HepG2 (cell line): ENCODE data around the gene TOR1AIP1. TPM values are rescaled to one million over a fixed set of nuclear protein-coding genes. Genes with fewer than 3 reads are reported as not detected.

Experiments used
- ATAC-seq: fragments of 200-7000 bp; cut with Tn5 transposase; 3 replicates; pipeline ENCODE4 v1.9.1; 2020; ENCODE audit warnings: mild to moderate bottlenecking, moderate library complexity
- BruUV-seq: library from RNA; stranded (reverse); fragments of 400-500 nt; replicated peaks from 2 replicates; lab custom pipeline; 2021; lab: Mats Ljungman, UMichigan
- CTCF ChIA-PET: fragments of 300-600 bp; formaldehyde crosslinking; extraction: SDS; loops from one replicate; lab custom pipeline; 2021; ENCODE audit warnings: low total read pairs, inconsistent platforms, low intra/inter-chr PET ratio; lab: Yijun Ruan, JAX
- POLR2A ChIA-PET: fragments of 350-600 bp; sonication (Branson Sonifier 250); formaldehyde crosslinking; loops from one replicate; lab custom pipeline; 2020; ENCODE audit warnings: antibody characterized with exemption, inconsistent platforms; lab: Yijun Ruan, JAX
- DNase-seq: peaks from one replicate; pipeline ENCODE4 v3.0.0-alpha.2; 2015; ENCODE audit warnings: low spot score
- FAIRE-seq: peaks from 3 replicates; lab custom pipeline; 2011; peaks lifted over from hg19 to GRCh38; lab: Jason Lieb, UNC
- H2AFZ ChIP-seq: one replicate; pipeline ENCODE4 v1.6.1; 2011; ENCODE audit warnings: low read length, inconsistent platforms
- H3K27ac ChIP-seq: fragments of 300-600 bp; 3 replicates; pipeline ENCODE4 v1.8.0; 2011; ENCODE audit warnings: mixed run types, mild to moderate bottlenecking, mixed read lengths, low read length, inconsistent platforms; ENCODE audit not compliant: insufficient read depth; ENCODE audit errors: extremely low read length
- H3K27me3 ChIP-seq, 2 experiments: fragments of 200-600 bp in 1 of 2; 2 replicates in 1 of 2; 3 replicates in 1 of 2; pipeline versions ENCODE4 v1.6.0 to v1.8.0; 2011; ENCODE audit warnings: low read length in 2 of 2, mild to moderate bottlenecking in 2 of 2, moderate library complexity in 2 of 2, inconsistent platforms in 1 of 2; ENCODE audit not compliant: insufficient read depth in 2 of 2, control insufficient read depth in 1 of 2
- H3K36me3 ChIP-seq, 2 experiments: fragments of 200-600 bp in 1 of 2; replicated peaks in 1 of 2; 2 replicates in 1 of 2; 3 replicates in 1 of 2; pipeline versions ENCODE4 v1.5.1 to v1.8.0; 2011; ENCODE audit warnings: low read length in 2 of 2, inconsistent platforms in 1 of 2; ENCODE audit not compliant: insufficient read depth in 2 of 2, control insufficient read depth in 1 of 2
- H3K4me1 ChIP-seq: 2 replicates; pipeline ENCODE4 v1.5.1; 2012; ENCODE audit warnings: low read length, inconsistent platforms; ENCODE audit not compliant: insufficient read depth
- H3K4me2 ChIP-seq: 2 replicates; pipeline ENCODE4 v1.6.0; 2011; ENCODE audit warnings: low read depth, low read length, inconsistent platforms
- H3K4me3 ChIP-seq, 3 experiments: fragments of 200-600 bp in 1 of 3; sonication (generic), shearing (Covaris generic) in 1 of 3; replicated peaks in 1 of 3; 2 replicates each; pipeline ENCODE4 v1.5.1; 2011 to 2016; ENCODE audit warnings: low read length in 3 of 3, inconsistent platforms in 2 of 3, low read depth in 2 of 3, mild to moderate bottlenecking in 2 of 3, control low read depth in 1 of 3, mixed read lengths in 1 of 3; ENCODE audit not compliant: insufficient read depth in 1 of 3
- H3K79me2 ChIP-seq: one replicate; pipeline ENCODE4 v1.6.1; 2011; ENCODE audit warnings: low read length, inconsistent platforms; ENCODE audit not compliant: insufficient read depth
- H3K9ac ChIP-seq: 2 replicates; pipeline ENCODE4 v1.6.0; 2011; ENCODE audit warnings: mild to moderate bottlenecking, low read depth, low read length, inconsistent platforms; ENCODE audit not compliant: insufficient read depth
- H3K9me3 ChIP-seq: 2 replicates; pipeline ENCODE4 v1.5.1; 2012; ENCODE audit warnings: mild to moderate bottlenecking, low read length
- H4K20me1 ChIP-seq: 2 replicates; pipeline ENCODE4 v1.6.0; 2011; ENCODE audit warnings: inconsistent platforms, mild to moderate bottlenecking, low read length, moderate library complexity; ENCODE audit not compliant: insufficient read depth
- DPF2 ChIP-seq: sonication (generic); formaldehyde crosslinking; IDR thresholded peaks from 2 replicates; pipeline ENCODE4 v1.4.0; 2020; ENCODE audit warnings: mild to moderate bottlenecking, low read depth, missing genetic modification reagents, borderline replicate concordance
- MYC ChIP-seq: sonication (generic); formaldehyde crosslinking; IDR thresholded peaks from 2 replicates; pipeline ENCODE4 v1.9.0; 2021; ENCODE audit warnings: missing genetic modification reagents, borderline replicate concordance
- NR3C1 ChIP-seq: sonication (generic); formaldehyde crosslinking; IDR thresholded peaks from 2 replicates; pipeline ENCODE4 v1.4.0; 2020; ENCODE audit warnings: missing genetic modification reagents
- PCBP2 ChIP-seq: fragments of 200-400 bp; formaldehyde crosslinking; optimal IDR thresholded peaks from 2 replicates; pipeline ENCODE3; 2018; ENCODE audit warnings: low read length, low read depth; ENCODE audit not compliant: poor library complexity, severe bottlenecking
- RAD51 ChIP-seq: fragments of 450-650 bp; IDR thresholded peaks from 2 replicates; pipeline ENCODE4 v1.6.1; 2016; ENCODE audit warnings: borderline replicate concordance
- TAF15 ChIP-seq: fragments of 200-400 bp; formaldehyde crosslinking; IDR thresholded peaks from one replicate; pipeline ENCODE4 v1.6.1; 2018; ENCODE audit warnings: mild to moderate bottlenecking, low read depth, low read length; ENCODE audit not compliant: poor library complexity, severe bottlenecking
- ZBTB38 ChIP-seq: sonication (generic); formaldehyde crosslinking; IDR thresholded peaks from 2 replicates; pipeline ENCODE4 v1.5.1; 2020; ENCODE audit warnings: mild to moderate bottlenecking, missing genetic modification reagents
- ZBTB7B ChIP-seq: sonication (generic); formaldehyde crosslinking; IDR thresholded peaks from 2 replicates; pipeline ENCODE4 v1.4.0; 2020; ENCODE audit warnings: missing genetic modification reagents
- ZFP90 ChIP-seq: sonication (generic); formaldehyde crosslinking; IDR thresholded peaks from 2 replicates; pipeline ENCODE4 v1.8.0; 2022; ENCODE audit warnings: missing genetic modification reagents, mild to moderate bottlenecking, inconsistent platforms, borderline replicate concordance
- ZNF225 ChIP-seq: sonication (generic); formaldehyde crosslinking; IDR thresholded peaks from 2 replicates; pipeline ENCODE4 v1.4.0; 2020; ENCODE audit warnings: mild to moderate bottlenecking, missing genetic modification reagents
- ZNF235 ChIP-seq: sonication (generic); formaldehyde crosslinking; IDR thresholded peaks from 2 replicates; pipeline ENCODE4 v1.8.1; 2023; ENCODE audit warnings: mild to moderate bottlenecking, missing genetic modification reagents, borderline replicate concordance
- ZNF282 ChIP-seq: fragments of 450-650 bp; IDR thresholded peaks from 2 replicates; pipeline ENCODE4 v1.6.1; 2018; ENCODE audit not compliant: partially characterized antibody
- ZNF3 ChIP-seq: IDR thresholded peaks from 2 replicates; pipeline ENCODE4 v1.7.0; 2017; ENCODE audit warnings: inconsistent platforms
- ZNF558 ChIP-seq: sonication (generic); formaldehyde crosslinking; IDR thresholded peaks from 2 replicates; pipeline ENCODE4 v1.9.0; 2022; ENCODE audit warnings: mild to moderate bottlenecking, missing genetic modification reagents, borderline replicate concordance
- ZNF569 ChIP-seq: sonication (generic); formaldehyde crosslinking; IDR thresholded peaks from 2 replicates; pipeline ENCODE4 v1.5.0; 2020; ENCODE audit warnings: mild to moderate bottlenecking, missing genetic modification reagents, moderate library complexity, borderline replicate concordance
- WGBS: methylation state at CpG from one replicate; pipeline ENCODE4 v1.1.6; 2017; ENCODE audit warnings: low lambda C conversion rate; 5-methylcytosine and 5-hydroxymethylcytosine counted together
- in situ Hi-C: cut with HindIII; loops from 2 replicates; pipeline ENCODE4 v1.10.0; 2017; ENCODE audit warnings: low pct_unique_long_range_greater_than_20kb; ENCODE audit not compliant: extremely low pct_ligation_motif_present
- intact Hi-C: fragments of 100-400 bp; cut with micrococcal nuclease; formaldehyde crosslinking; loops from one replicate; pipeline ENCODE4 v1.10.0; 2022; ENCODE audit not compliant: unreplicated experiment
- polyA plus RNA-seq, 8 experiments: library from polyadenylated mRNA; depleted of rRNA in 3 of 8; stranded (reverse) in 7 of 8; unstranded in 1 of 8; fragments of >200 nt; fragmentation: Illumina TruSeq in 4 of 8; extraction: Trizol in 4 of 8; gene quantifications; 2 replicates each; pipeline versions ENCODE4 v1.2.1 to v1.2.3, GENCODE V29; 2011 to 2016; ENCODE audit warnings: low read depth in 4 of 8, missing spikeins in 1 of 8, mixed read lengths in 1 of 8; ENCODE audit not compliant: insufficient read depth in 1 of 8
- total RNA-seq, 5 experiments: library from RNA; depleted of rRNA; stranded (reverse); fragments of >200 nt; fragmentation: Illumina TruSeq; extraction: Trizol; gene quantifications; 2 replicates each; pipeline ENCODE4 v1.2.3, GENCODE V29; 2016; ENCODE audit warnings: low read depth in 1 of 5
- TF ChIP-seq, protein P1 (sequence below): IDR thresholded peaks from 2 replicates; pipeline ENCODE4 v1.4.0; 2020; ENCODE audit warnings: mild to moderate bottlenecking, missing genetic modification reagents
- TF ChIP-seq, protein P2 (sequence below): sonication (generic); formaldehyde crosslinking; IDR thresholded peaks from 2 replicates; pipeline ENCODE4 v1.5.0; 2020; ENCODE audit warnings: mild to moderate bottlenecking, missing genetic modification reagents

The TOR1AIP1 gene
- total and polyA plus RNA-seq, 2 of the 13 experiments (the other 11 are each of a cell fraction or from before 2014, with no cell fraction given), result 15.6 to 29.0 TPM

DNA sequence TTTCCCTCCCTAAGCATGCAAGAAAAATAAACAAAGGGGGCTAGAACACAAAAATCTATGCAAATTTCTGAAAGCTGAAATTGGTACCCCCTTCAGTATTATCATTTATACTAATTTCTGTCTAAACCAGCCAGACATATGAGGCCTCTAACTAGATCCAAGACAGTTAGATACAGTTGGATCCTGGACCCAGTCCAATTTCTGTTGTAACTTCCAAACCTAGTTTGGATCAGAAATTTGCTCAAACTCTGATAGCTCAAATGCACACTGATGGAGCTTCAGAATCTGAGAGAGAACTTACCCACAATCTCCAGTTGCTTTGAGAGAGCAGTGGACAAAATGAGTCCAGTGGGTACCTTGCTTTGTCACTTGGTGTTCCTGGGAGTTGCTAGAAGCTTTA lies 84.5 kb downstream of the TOR1AIP1 start (continued):
- TF ChIP-seq ZNF225 (CRISPR knock-in tag), result no peak
- TF ChIP-seq, all 625 proteins: peak for 0

DNA sequence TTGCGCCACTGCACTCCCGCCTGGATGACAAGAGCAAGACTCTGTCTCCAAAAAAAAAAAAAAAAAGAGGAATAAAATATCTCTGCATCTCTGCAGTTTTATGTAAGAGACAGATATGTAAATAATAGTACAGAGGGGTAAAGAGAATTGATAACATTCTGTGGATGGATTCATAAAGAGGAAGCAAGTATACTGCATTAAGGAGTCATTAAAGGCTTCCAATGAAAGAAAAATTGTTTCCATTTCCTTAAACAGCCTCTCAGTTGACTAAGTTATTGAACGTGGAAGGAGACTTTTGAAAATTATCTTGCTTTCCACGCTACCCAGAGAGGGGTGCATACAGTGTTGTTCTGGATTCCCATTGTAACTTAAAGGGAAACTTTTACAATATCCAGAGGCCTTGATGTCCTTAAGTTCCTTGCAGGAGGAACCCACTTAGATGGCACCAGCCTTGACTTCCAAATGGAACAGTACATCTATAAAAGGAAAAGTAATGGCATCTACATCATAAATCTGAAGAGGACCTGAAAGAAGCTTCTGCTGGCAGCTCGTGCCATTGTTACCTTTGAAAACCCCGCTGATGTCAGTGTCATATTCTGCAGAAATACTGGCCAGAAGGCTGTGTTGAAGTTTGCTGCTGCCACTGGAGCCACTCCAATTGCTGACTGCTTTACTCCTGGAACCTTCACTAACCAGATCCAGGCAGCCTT lies 86.4 kb downstream of the TOR1AIP1 start:
- H3K4me2 ChIP-seq, result no peak overlapping the region
- no peaks in the 10 kb centered on the region for H4K20me1 ChIP-seq
- no peak for ATAC-seq
- H3K9me3 ChIP-seq, result peaks cover 12% of the 10 kb centered on the region
- intact Hi-C loops, result no loop called here
- no peaks in the 10 kb centered on the region for H3K27me3 ChIP-seq
- ChIA-PET CTCF (no interaction called here), POLR2A (no interaction called here)
- no peak overlapping the region for H3K4me3 ChIP-seq
- DNase-seq, result no peak
- in situ Hi-C loops, result no loop called here
- no peak overlapping the region for H3K27ac ChIP-seq
- peaks cover 82% of the 10 kb centered on the region for H3K79me2 ChIP-seq
- no peak for FAIRE-seq
- H3K36me3 ChIP-seq, result peaks cover 0 to 10% of the 10 kb centered on the region in 2 experiments; a peak in 3 of 5 replicates
- no peak overlapping the region for H3K9ac ChIP-seq
- 96% methylated on average over 6 of the region's 6 CpGs for WGBS
- H2AFZ ChIP-seq, result no peak overlapping the region
- no TSS peak for BruUV-seq
- H3K4me1 ChIP-seq, result peaks cover 6% of the 10 kb centered on the region; the same call in 1 of the 2 replicates
- TF ChIP-seq ZNF235 (CRISPR knock-in tag) (no peak), ZNF282 (no peak), ZNF3 (CRISPR knock-in tag) (no peak), ZNF569 (CRISPR knock-in tag) (no peak), PCBP2 (no peak), ZBTB7B (CRISPR knock-in tag) (no peak), RAD51 (no peak), ZNF558 (CRISPR knock-in tag) (no peak), ZBTB38 (CRISPR knock-in tag) (no peak), ZFP90 (CRISPR knock-in tag) (no peak), NR3C1 (CRISPR knock-in tag) (no peak), DPF2 (CRISPR knock-in tag) (no peak), TAF15 (no peak), MYC (no peak)
- TF ChIP-seq, protein P1, sequence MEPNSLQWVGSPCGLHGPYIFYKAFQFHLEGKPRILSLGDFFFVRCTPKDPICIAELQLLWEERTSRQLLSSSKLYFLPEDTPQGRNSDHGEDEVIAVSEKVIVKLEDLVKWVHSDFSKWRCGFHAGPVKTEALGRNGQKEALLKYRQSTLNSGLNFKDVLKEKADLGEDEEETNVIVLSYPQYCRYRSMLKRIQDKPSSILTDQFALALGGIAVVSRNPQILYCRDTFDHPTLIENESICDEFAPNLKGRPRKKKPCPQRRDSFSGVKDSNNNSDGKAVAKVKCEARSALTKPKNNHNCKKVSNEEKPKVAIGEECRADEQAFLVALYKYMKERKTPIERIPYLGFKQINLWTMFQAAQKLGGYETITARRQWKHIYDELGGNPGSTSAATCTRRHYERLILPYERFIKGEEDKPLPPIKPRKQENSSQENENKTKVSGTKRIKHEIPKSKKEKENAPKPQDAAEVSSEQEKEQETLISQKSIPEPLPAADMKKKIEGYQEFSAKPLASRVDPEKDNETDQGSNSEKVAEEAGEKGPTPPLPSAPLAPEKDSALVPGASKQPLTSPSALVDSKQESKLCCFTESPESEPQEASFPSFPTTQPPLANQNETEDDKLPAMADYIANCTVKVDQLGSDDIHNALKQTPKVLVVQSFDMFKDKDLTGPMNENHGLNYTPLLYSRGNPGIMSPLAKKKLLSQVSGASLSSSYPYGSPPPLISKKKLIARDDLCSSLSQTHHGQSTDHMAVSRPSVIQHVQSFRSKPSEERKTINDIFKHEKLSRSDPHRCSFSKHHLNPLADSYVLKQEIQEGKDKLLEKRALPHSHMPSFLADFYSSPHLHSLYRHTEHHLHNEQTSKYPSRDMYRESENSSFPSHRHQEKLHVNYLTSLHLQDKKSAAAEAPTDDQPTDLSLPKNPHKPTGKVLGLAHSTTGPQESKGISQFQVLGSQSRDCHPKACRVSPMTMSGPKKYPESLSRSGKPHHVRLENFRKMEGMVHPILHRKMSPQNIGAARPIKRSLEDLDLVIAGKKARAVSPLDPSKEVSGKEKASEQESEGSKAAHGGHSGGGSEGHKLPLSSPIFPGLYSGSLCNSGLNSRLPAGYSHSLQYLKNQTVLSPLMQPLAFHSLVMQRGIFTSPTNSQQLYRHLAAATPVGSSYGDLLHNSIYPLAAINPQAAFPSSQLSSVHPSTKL (CRISPR knock-in tag), result no peak
- TF ChIP-seq, protein P2, sequence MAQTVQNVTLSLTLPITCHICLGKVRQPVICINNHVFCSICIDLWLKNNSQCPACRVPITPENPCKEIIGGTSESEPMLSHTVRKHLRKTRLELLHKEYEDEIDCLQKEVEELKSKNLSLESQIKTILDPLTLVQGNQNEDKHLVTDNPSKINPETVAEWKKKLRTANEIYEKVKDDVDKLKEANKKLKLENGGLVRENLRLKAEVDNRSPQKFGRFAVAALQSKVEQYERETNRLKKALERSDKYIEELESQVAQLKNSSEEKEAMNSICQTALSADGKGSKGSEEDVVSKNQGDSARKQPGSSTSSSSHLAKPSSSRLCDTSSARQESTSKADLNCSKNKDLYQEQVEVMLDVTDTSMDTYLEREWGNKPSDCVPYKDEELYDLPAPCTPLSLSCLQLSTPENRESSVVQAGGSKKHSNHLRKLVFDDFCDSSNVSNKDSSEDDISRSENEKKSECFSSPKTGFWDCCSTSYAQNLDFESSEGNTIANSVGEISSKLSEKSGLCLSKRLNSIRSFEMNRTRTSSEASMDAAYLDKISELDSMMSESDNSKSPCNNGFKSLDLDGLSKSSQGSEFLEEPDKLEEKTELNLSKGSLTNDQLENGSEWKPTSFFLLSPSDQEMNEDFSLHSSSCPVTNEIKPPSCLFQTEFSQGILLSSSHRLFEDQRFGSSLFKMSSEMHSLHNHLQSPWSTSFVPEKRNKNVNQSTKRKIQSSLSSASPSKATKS, result no peak
